SK-N-SH (cell line): ENCODE results near the gene FLRT1. TPM values are rescaled to one million over a fixed set of nuclear protein-coding genes. Genes with fewer than 3 reads are reported as not detected.

Experiments
- CTCF ChIA-PET: fragments of 300-600, 350-600 bp; formaldehyde crosslinking; extraction: SDS; loops from one replicate; lab custom pipeline; 2021; lab: Yijun Ruan, JAX
- POLR2A ChIA-PET: fragments of 350-600 bp; sonication (Branson Sonifier 250); formaldehyde crosslinking; extraction: SDS; loops from one replicate; lab custom pipeline; 2020; ENCODE audit warnings: antibody characterized with exemption, inconsistent platforms; lab: Yijun Ruan, JAX
- DNase-seq: peaks from one replicate; pipeline ENCODE4 v3.0.0; 2012
- H2AFZ ChIP-seq: fragments of 200-600 bp; sonication (generic); 2 replicates; pipeline ENCODE4 v1.8.1; 2016; ENCODE audit warnings: antibody characterized with exemption, mild to moderate bottlenecking, low read depth
- H3F3A ChIP-seq: fragments of 200-600 bp; sonication (generic); replicated peaks from 2 replicates; pipeline ENCODE3; 2016; ENCODE audit warnings: antibody characterized with exemption, mild to moderate bottlenecking; ENCODE audit not compliant: insufficient read depth
- H3K27ac ChIP-seq, 2 experiments: fragments of 200-500 bp in 1 of 2; fragments of 200-600 bp in 1 of 2; sonication (Bioruptor generic) in 1 of 2; sonication (generic), shearing (Covaris generic) in 1 of 2; 2 replicates each; pipeline versions ENCODE4 v1.5.1 to v1.6.1; 2014 to 2016; ENCODE audit warnings: low read depth in 2 of 2, inconsistent platforms in 1 of 2, low read length in 1 of 2, mild to moderate bottlenecking in 1 of 2, mixed read lengths in 1 of 2
- H3K27me3 ChIP-seq: fragments of 200-600 bp; sonication (generic), shearing (Covaris generic); 2 replicates; pipeline ENCODE4 v1.6.1; 2016; ENCODE audit warnings: mixed run types; ENCODE audit not compliant: insufficient read depth
- H3K36me3 ChIP-seq, 2 experiments: fragments of 200-500 bp in 1 of 2; fragments of 200-600 bp in 1 of 2; sonication (Bioruptor generic) in 1 of 2; sonication (generic) in 1 of 2; replicated peaks in 1 of 2; 2 replicates each; pipeline versions ENCODE3 to v1.5.1; 2014 to 2016; ENCODE audit warnings: low read length in 1 of 2, mild to moderate bottlenecking in 1 of 2; ENCODE audit not compliant: insufficient read depth in 2 of 2, control insufficient read depth in 1 of 2
- H3K4me1 ChIP-seq, 2 experiments: fragments of 200-500 bp in 1 of 2; fragments of 200-600 bp in 1 of 2; sonication (Bioruptor generic) in 1 of 2; sonication (generic), shearing (Covaris generic) in 1 of 2; 2 replicates each; pipeline versions ENCODE4 v1.5.1 to v1.6.1; 2014 to 2016; ENCODE audit warnings: low read depth in 1 of 2, low read length in 1 of 2, mixed run types in 1 of 2; ENCODE audit not compliant: insufficient read depth in 2 of 2, control insufficient read depth in 1 of 2
- H3K4me2 ChIP-seq: fragments of 200-600 bp; sonication (generic), shearing (Covaris generic); 2 replicates; pipeline ENCODE4 v1.6.1; 2017; ENCODE audit warnings: mixed run types
- H3K4me3 ChIP-seq, 2 experiments: fragments of 200-500 bp in 1 of 2; fragments of 200-600 bp in 1 of 2; sonication (Bioruptor generic) in 1 of 2; sonication (generic), shearing (Covaris generic) in 1 of 2; 2 replicates each; pipeline versions ENCODE4 v1.5.1 to v1.8.1; 2014 to 2016; ENCODE audit warnings: low read depth in 2 of 2, inconsistent platforms in 1 of 2, low read length in 1 of 2, mild to moderate bottlenecking in 1 of 2, mixed read lengths in 1 of 2, moderate library complexity in 1 of 2
- H3K79me2 ChIP-seq: fragments of 200-600 bp; sonication (generic); 2 replicates; pipeline ENCODE4 v1.8.1; 2017; ENCODE audit warnings: mild to moderate bottlenecking; ENCODE audit not compliant: insufficient read depth
- H3K9ac ChIP-seq: fragments of 200-600 bp; sonication (generic); 2 replicates; pipeline ENCODE4 v1.6.1; 2017; ENCODE audit warnings: mixed run types
- H3K9me2 ChIP-seq: fragments of 200-600 bp; sonication (generic); 2 replicates; pipeline ENCODE4 v1.6.1; 2017; ENCODE audit warnings: mixed run types
- H3K9me3 ChIP-seq: fragments of 200-600 bp; sonication (generic); 2 replicates; pipeline ENCODE4 v1.6.1; 2017; ENCODE audit warnings: mixed run types, mild to moderate bottlenecking, moderate library complexity
- H4K20me1 ChIP-seq: fragments of 200-600 bp; sonication (generic); 2 replicates; pipeline ENCODE4 v1.6.1; 2017; ENCODE audit warnings: mild to moderate bottlenecking, mixed run types; ENCODE audit not compliant: insufficient read depth
- ELF1 ChIP-seq: IDR thresholded peaks from 2 replicates; pipeline ENCODE4 v1.4.0; 2012
- EZH2phosphoT487 ChIP-seq: fragments of 200-600 bp; sonication (generic); IDR thresholded peaks from 2 replicates; pipeline ENCODE4 v1.6.1; 2017; ENCODE audit warnings: low read depth, mixed run types, mild to moderate bottlenecking, antibody characterized with exemption, moderate library complexity, borderline replicate concordance
- GABPA ChIP-seq: IDR thresholded peaks from 2 replicates; pipeline ENCODE4 v1.4.0; 2012; ENCODE audit warnings: low read depth, mild to moderate bottlenecking
- JUND ChIP-seq: IDR thresholded peaks from 2 replicates; pipeline ENCODE4 v1.4.0; 2012
- MAX ChIP-seq: IDR thresholded peaks from 2 replicates; pipeline ENCODE4 v1.4.0; 2012; ENCODE audit warnings: low read depth
- MXI1 ChIP-seq: IDR thresholded peaks from 2 replicates; pipeline ENCODE4 v1.6.1; 2012; ENCODE audit warnings: mild to moderate bottlenecking, low read depth, low read length, improper control_type of control experiment
- NFIC ChIP-seq: IDR thresholded peaks from 2 replicates; pipeline ENCODE4 v1.4.0; 2012; ENCODE audit warnings: borderline replicate concordance
- POLR2AphosphoS5 ChIP-seq: IDR thresholded peaks from 2 replicates; pipeline ENCODE4 v1.6.1; 2012; ENCODE audit warnings: low read depth, low read length
- RCOR1 ChIP-seq: fragments of 150-350 bp; IDR thresholded peaks from 2 replicates; pipeline ENCODE4 v1.6.1; 2017; ENCODE audit warnings: antibody characterized with exemption, low read length
- REST ChIP-seq: IDR thresholded peaks from 2 replicates; pipeline ENCODE4 v1.6.1; 2012; ENCODE audit warnings: mild to moderate bottlenecking, low read depth, low read length, moderate library complexity
- RFX5 ChIP-seq: IDR thresholded peaks from 2 replicates; pipeline ENCODE4 v1.6.1; 2012; ENCODE audit warnings: mild to moderate bottlenecking, improper control_type of control experiment, low read length
- RXRA ChIP-seq: IDR thresholded peaks from 2 replicates; pipeline ENCODE4 v1.4.0; 2012; ENCODE audit warnings: low read depth, mild to moderate bottlenecking, borderline replicate concordance
- SIN3A ChIP-seq: IDR thresholded peaks from 2 replicates; pipeline ENCODE4 v1.6.1; 2012; ENCODE audit warnings: low read depth, mild to moderate bottlenecking, low read length, moderate library complexity, borderline replicate concordance
- SMC3 ChIP-seq: IDR thresholded peaks from 2 replicates; pipeline ENCODE4 v1.6.1; 2012; ENCODE audit warnings: low read depth, low read length, improper control_type of control experiment
- TCF12 ChIP-seq: IDR thresholded peaks from 2 replicates; pipeline ENCODE4 v1.4.0; 2012
- USF1 ChIP-seq: IDR thresholded peaks from 2 replicates; pipeline ENCODE4 v1.4.0; 2012; ENCODE audit warnings: low read depth, borderline replicate concordance
- WGBS: methylation state at CpG from one replicate; pipeline ENCODE4 v1.1.6; 2017; ENCODE audit warnings: low lambda C conversion rate; 5-methylcytosine and 5-hydroxymethylcytosine counted together
- polyA plus RNA-seq, 3 experiments: library from polyadenylated mRNA; depleted of rRNA; stranded (reverse); fragments of >200 nt; gene quantifications; 2 replicates each; pipeline ENCODE4 v1.2.3, GENCODE V29; 2012

FLRT1 gene
- polyA plus RNA-seq, 1 of the 3 experiments (the other 2 are of a cell fraction): 0.03 TPM

GRCh38 chr11:64064374-64065140 is 28.8 kb downstream of the FLRT1 start:
- no peaks in the 10 kb centered on the region for H3K9me3 ChIP-seq
- no peak overlapping the region for H2AFZ ChIP-seq
- no peak overlapping the region for H3K9ac ChIP-seq
- DNase-seq: no peak
- no peak overlapping the region for H3K4me3 ChIP-seq
- 86% methylated on average over 9 of the region's 17 CpGs for WGBS
- H3K79me2 ChIP-seq: no peaks in the 10 kb centered on the region
- no peaks in the 10 kb centered on the region for H3K27me3 ChIP-seq
- POLR2A ChIA-PET: interaction anchor here (0.5 to 1.3 kb wide), 3 partner anchors 13 to 83 kb away, joined by 3 to 4 read pairs (median 3); no protein-coding TSS in a partner anchor
- no peaks in the 10 kb centered on the region for H3K36me3 ChIP-seq
- H3K9me2 ChIP-seq: no peaks in the 10 kb centered on the region
- CTCF ChIA-PET: no interaction called here
- H4K20me1 ChIP-seq: no peaks in the 10 kb centered on the region
- peaks cover 0 to 86% of the 10 kb centered on the region in 2 experiments; a peak in 3 of 4 replicates for H3K4me1 ChIP-seq
- peak overlapping the region in 1 of 2 experiments; percentile 98; a peak in 2 of 4 replicates for H3K27ac ChIP-seq
- H3F3A ChIP-seq: no peaks in the 10 kb centered on the region
- TF ChIP-seq TCF12: no peak
- TF ChIP-seq SIN3A: no peak
- peak; percentile 27; the same call in 1 of the 2 replicates for TF ChIP-seq MXI1
- H3K4me2 ChIP-seq: no peak overlapping the region

- Histone ChIP-seq H3K4me3 (no peak overlapping the region), H3K9me3 (no peaks in the 10 kb centered on the region), H3F3A (no peaks in the 10 kb centered on the region), H3K4me1 (peaks cover 0 to 86% of the 10 kb centered on the region in 2 experiments; a peak in 3 of 4 replicates), H2AFZ (no peak overlapping the region), H4K20me1 (no peaks in the 10 kb centered on the region), H3K36me3 (no peaks in the 10 kb centered on the region), H3K9me2 (no peaks in the 10 kb centered on the region), H3K9ac (no peak overlapping the region), H3K79me2 (no peaks in the 10 kb centered on the region), H3K27ac (peak overlapping the region in 1 of 2 experiments; percentile 98; a peak in 1 of 4 replicates), H3K4me2 (no peak overlapping the region), H3K27me3 (no peaks in the 10 kb centered on the region)
- ChIA-PET CTCF (no interaction called here), POLR2A (no interaction called here)
- WGBS: 92% methylated on average over 8 of the region's 11 CpGs
- no peak for TF ChIP-seq MAX
- no peak for TF ChIP-seq RXRA
- TF ChIP-seq POLR2AphosphoS5: no peak
- no peak for TF ChIP-seq JUND
- TF ChIP-seq EZH2phosphoT487: no peak
- TF ChIP-seq RCOR1: no peak
- TF ChIP-seq USF1: no peak
- no peak for TF ChIP-seq NFIC
- TF ChIP-seq GABPA: no peak
- no peak for TF ChIP-seq ELF1
- TF ChIP-seq SMC3: no peak
- TF ChIP-seq TCF12: no peak
- TF ChIP-seq RFX5: no peak
- TF ChIP-seq REST: no peak
- DNase-seq: no peak
Measured at GRCh38 chr11:64065141-64065465, 29.4 kb downstream of the FLRT1 start.
